PC-3 (cell line): Measurements from ENCODE around the gene KSR2.

Source experiments
- EZH2 ChIP-seq: fragments of 300-600 bp; sonication (generic); IDR thresholded peaks from one replicate; pipeline ENCODE4 v1.6.1; 2017; ENCODE audit warnings: antibody characterized with exemption, mild to moderate bottlenecking, low read length; ENCODE audit not compliant: unreplicated experiment
- TF ChIP-seq, protein P1 (sequence below): fragments of 300-600 bp; sonication (generic); conservative IDR thresholded peaks from 2 replicates; pipeline ENCODE4 v1.5.1; 2017; ENCODE audit warnings: antibody characterized with exemption, low read depth, mild to moderate bottlenecking, low read length

DNA sequence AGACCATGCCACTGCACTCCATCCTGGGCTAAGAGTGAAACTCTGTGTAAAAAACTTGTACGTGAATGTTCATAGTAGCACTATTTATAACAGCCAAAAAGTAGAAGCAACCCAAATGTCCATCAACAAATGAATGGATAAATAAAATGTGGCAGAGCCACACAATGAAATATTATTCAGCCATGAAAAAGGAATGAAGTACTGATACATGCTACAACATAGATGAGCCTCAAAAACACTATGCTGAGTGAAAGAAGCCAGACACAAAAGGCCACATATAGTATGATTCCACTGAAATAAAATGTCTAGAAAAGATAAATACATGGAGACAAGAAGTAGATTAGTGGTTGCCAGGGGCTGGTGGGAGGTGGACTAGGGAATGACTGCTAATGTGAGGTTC lies 72.8 kb downstream of the KSR2 start:
- TF ChIP-seq, protein P1, sequence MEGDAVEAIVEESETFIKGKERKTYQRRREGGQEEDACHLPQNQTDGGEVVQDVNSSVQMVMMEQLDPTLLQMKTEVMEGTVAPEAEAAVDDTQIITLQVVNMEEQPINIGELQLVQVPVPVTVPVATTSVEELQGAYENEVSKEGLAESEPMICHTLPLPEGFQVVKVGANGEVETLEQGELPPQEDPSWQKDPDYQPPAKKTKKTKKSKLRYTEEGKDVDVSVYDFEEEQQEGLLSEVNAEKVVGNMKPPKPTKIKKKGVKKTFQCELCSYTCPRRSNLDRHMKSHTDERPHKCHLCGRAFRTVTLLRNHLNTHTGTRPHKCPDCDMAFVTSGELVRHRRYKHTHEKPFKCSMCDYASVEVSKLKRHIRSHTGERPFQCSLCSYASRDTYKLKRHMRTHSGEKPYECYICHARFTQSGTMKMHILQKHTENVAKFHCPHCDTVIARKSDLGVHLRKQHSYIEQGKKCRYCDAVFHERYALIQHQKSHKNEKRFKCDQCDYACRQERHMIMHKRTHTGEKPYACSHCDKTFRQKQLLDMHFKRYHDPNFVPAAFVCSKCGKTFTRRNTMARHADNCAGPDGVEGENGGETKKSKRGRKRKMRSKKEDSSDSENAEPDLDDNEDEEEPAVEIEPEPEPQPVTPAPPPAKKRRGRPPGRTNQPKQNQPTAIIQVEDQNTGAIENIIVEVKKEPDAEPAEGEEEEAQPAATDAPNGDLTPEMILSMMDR, result no peak
- no peak for TF ChIP-seq EZH2
